MM.1S (cell line): ENCODE data around the gene AFG1L.
A peak's percentile ranks its signal among the peaks of the same experiment; 100 is the strongest.

ENCODE experiments used
- DNase-seq: peaks from one replicate; pipeline ENCODE4 v3.0.0-alpha.2; 2015
- H2AFZ ChIP-seq: fragments of 300-600 bp; sonication (generic); 2 replicates; pipeline ENCODE4 v1.6.0; 2016; ENCODE audit warnings: antibody characterized with exemption, low read length
- H3F3A ChIP-seq: fragments of 300-600 bp; sonication (generic); 2 replicates; pipeline ENCODE4 v1.6.1; 2016; ENCODE audit warnings: mild to moderate bottlenecking, antibody characterized with exemption, low read length, moderate library complexity, mixed read lengths; ENCODE audit not compliant: insufficient read depth
- H3K27ac ChIP-seq: fragments of 300-600 bp; sonication (generic); 2 replicates; pipeline ENCODE4 v1.5.1; 2016; ENCODE audit warnings: mild to moderate bottlenecking, low read length
- H3K27me3 ChIP-seq: fragments of 300-600 bp; sonication (generic); replicated peaks from 2 replicates; pipeline ENCODE4 v1.6.0; 2016; ENCODE audit warnings: low read length; ENCODE audit not compliant: insufficient read depth
- H3K36me3 ChIP-seq: fragments of 300-600 bp; sonication (generic); replicated peaks from 2 replicates; pipeline ENCODE4 v1.6.1; 2016; ENCODE audit warnings: mild to moderate bottlenecking, low read length, mixed read lengths; ENCODE audit not compliant: insufficient read depth
- H3K4me1 ChIP-seq: fragments of 300-600 bp; sonication (generic); 2 replicates; pipeline ENCODE4 v1.6.1; 2016; ENCODE audit warnings: low read length, mixed read lengths
- H3K4me2 ChIP-seq: fragments of 300-600 bp; sonication (generic); 2 replicates; pipeline ENCODE4 v1.6.0; 2016; ENCODE audit warnings: low read depth, low read length
- H3K4me3 ChIP-seq: fragments of 300-600 bp; sonication (generic); 2 replicates; pipeline ENCODE4 v1.5.1; 2016; ENCODE audit warnings: low read length, mixed read lengths
- H3K79me2 ChIP-seq: fragments of 300-600 bp; sonication (generic); 2 replicates; pipeline ENCODE4 v1.6.1; 2016; ENCODE audit warnings: mixed run types, low read length, mixed read lengths
- H3K9ac ChIP-seq: fragments of 300-600 bp; sonication (generic); 2 replicates; pipeline ENCODE4 v1.6.1; 2016; ENCODE audit warnings: low read length, mixed read lengths
- H3K9me2 ChIP-seq: fragments of 300-600 bp; sonication (generic); replicated peaks from 2 replicates; pipeline ENCODE4 v1.6.1; 2016; ENCODE audit warnings: mild to moderate bottlenecking, low read length, mixed read lengths; ENCODE audit not compliant: insufficient read depth
- H3K9me3 ChIP-seq: fragments of 300-600 bp; sonication (generic); replicated peaks from 2 replicates; pipeline ENCODE4 v1.6.1; 2016; ENCODE audit warnings: mild to moderate bottlenecking, low read length, mixed read lengths; ENCODE audit not compliant: insufficient read depth
- H4K20me1 ChIP-seq: fragments of 300-600 bp; sonication (generic); 2 replicates; pipeline ENCODE4 v1.6.1; 2016; ENCODE audit warnings: mild to moderate bottlenecking, low read length, moderate library complexity, mixed read lengths; ENCODE audit not compliant: insufficient read depth
- EZH2 ChIP-seq: fragments of 300-600 bp; sonication (generic); optimal IDR thresholded peaks from 2 replicates; pipeline ENCODE3; 2017; ENCODE audit warnings: low read depth, mild to moderate bottlenecking, antibody characterized with exemption, low read length, mixed read lengths
- EZH2phosphoT487 ChIP-seq: fragments of 300-600 bp; sonication (generic); IDR thresholded peaks from 2 replicates; pipeline ENCODE4 v1.6.1; 2018; ENCODE audit warnings: antibody characterized with exemption, low read length
- TF ChIP-seq, protein P1 (sequence below): fragments of 300-600 bp; sonication (generic); IDR thresholded peaks from 2 replicates; pipeline ENCODE4 v1.5.1; 2016; ENCODE audit warnings: antibody characterized with exemption, low read length, mixed read lengths

AFG1L gene

GRCh38 chr6:108546079-108547049 is 251.5 kb downstream of the AFG1L start:
- Histone ChIP-seq H3K4me1 (peaks cover 56% of the 10 kb centered on the region), H3K27ac (peak overlapping the region; percentile 87)
- DNase-seq = peak; percentile 63

DNA sequence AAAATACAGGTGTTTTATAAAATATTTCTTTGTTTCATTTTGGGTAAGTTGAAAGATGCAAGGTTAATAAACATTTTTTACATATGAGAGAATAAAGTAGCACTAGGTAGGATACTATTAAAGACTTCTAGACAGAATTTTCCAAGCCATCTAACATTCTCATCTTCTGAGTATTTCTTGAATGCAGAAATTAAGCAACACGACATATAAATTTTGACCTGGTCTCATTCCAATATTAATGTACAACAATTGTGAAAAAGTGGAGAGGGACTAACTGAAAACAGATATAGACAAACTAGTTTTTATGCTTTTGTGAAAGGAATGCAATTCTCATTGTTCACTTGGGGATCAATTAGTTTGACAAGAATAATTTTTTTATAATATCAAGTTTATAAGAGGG is 254.4 kb downstream of the AFG1L start:
- TF ChIP-seq EZH2phosphoT487 (no peak), EZH2 (no peak)
- TF ChIP-seq, protein P1, sequence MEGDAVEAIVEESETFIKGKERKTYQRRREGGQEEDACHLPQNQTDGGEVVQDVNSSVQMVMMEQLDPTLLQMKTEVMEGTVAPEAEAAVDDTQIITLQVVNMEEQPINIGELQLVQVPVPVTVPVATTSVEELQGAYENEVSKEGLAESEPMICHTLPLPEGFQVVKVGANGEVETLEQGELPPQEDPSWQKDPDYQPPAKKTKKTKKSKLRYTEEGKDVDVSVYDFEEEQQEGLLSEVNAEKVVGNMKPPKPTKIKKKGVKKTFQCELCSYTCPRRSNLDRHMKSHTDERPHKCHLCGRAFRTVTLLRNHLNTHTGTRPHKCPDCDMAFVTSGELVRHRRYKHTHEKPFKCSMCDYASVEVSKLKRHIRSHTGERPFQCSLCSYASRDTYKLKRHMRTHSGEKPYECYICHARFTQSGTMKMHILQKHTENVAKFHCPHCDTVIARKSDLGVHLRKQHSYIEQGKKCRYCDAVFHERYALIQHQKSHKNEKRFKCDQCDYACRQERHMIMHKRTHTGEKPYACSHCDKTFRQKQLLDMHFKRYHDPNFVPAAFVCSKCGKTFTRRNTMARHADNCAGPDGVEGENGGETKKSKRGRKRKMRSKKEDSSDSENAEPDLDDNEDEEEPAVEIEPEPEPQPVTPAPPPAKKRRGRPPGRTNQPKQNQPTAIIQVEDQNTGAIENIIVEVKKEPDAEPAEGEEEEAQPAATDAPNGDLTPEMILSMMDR = no peak
- Histone ChIP-seq H3F3A (peaks cover 17% of the 10 kb centered on the region), H3K9me3 (no peaks in the 10 kb centered on the region), H3K9me2 (no peaks in the 10 kb centered on the region), H3K27ac (no peak overlapping the region), H3K4me1 (peaks cover 40% of the 10 kb centered on the region), H3K36me3 (no peaks in the 10 kb centered on the region), H3K4me3 (no peak overlapping the region), H3K79me2 (peaks cover 17% of the 10 kb centered on the region), H4K20me1 (no peaks in the 10 kb centered on the region), H2AFZ (no peak overlapping the region), H3K27me3 (no peaks in the 10 kb centered on the region), H3K4me2 (no peak overlapping the region), H3K9ac (no peak overlapping the region)
- no peak for DNase-seq

More at GRCh38 chr6:108546079-108547049, 251.5 kb downstream of the AFG1L start:
- Histone ChIP-seq H3K4me2 (peak overlapping the region; percentile 71), H3K36me3 (no peaks in the 10 kb centered on the region), H3K9me2 (no peaks in the 10 kb centered on the region), H3K4me3 (0 out of 2 replicates have a peak overlapping the region, but pooled peaks have one; percentile 2), H2AFZ (peak overlapping the region; percentile 42; the same call in 1 of the 2 replicates), H3F3A (peaks cover 29% of the 10 kb centered on the region), H3K9ac (peak overlapping the region; percentile 38; the same call in 1 of the 2 replicates), H4K20me1 (no peaks in the 10 kb centered on the region), H3K9me3 (no peaks in the 10 kb centered on the region), H3K79me2 (peaks cover 31% of the 10 kb centered on the region), H3K27me3 (no peaks in the 10 kb centered on the region)
- TF ChIP-seq EZH2 = no peak
- TF ChIP-seq, protein P1 = no peak

DNA sequence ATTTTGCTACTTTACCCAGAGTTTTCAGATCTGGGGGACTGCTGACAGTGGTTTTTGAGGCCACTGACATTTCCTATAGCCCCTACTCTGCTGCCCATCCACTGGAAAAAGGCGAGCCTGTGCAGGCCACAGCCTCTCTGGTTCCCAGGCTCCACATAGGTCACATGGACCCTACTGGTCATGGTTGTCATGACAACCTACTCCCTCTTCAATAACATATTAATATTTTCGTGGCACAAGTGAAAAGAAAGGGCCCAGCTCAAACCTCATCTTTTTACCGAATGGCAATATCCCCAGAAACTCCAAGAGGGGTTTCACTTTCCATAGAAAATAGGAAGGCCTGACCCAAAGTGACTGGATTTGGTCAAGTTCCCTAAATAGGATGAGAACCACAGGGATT is 254.9 kb downstream of the AFG1L start:
- H3K4me2 ChIP-seq = no peak overlapping the region
- H3K36me3 ChIP-seq = no peaks in the 10 kb centered on the region
- no peaks in the 10 kb centered on the region for H3K9me2 ChIP-seq
- no peak overlapping the region for H3K4me3 ChIP-seq
- no peak overlapping the region for H3K27ac ChIP-seq
- H3K9ac ChIP-seq = no peak overlapping the region
- no peaks in the 10 kb centered on the region for H3K9me3 ChIP-seq
- peaks cover 12% of the 10 kb centered on the region for H3K79me2 ChIP-seq
- H3F3A ChIP-seq = peaks cover 17% of the 10 kb centered on the region
- H4K20me1 ChIP-seq = no peaks in the 10 kb centered on the region
- H2AFZ ChIP-seq = no peak overlapping the region
- no peaks in the 10 kb centered on the region for H3K27me3 ChIP-seq
- DNase-seq = no peak
- TF ChIP-seq EZH2 (no peak), EZH2phosphoT487 (no peak)
- TF ChIP-seq, protein P1 = no peak
- H3K4me1 ChIP-seq = peaks cover 38% of the 10 kb centered on the region
